ENCODE results near the gene ZNF331. TPM values are rescaled to one million over a fixed set of nuclear protein-coding genes. Genes with fewer than 3 reads are reported as not detected.

The ZNF331 gene
- polyA plus RNA-seq, 1 donor = 13.1 TPM

- DNase-seq (ENCODE audit: low read depth) = no peak
Observed at GRCh38 chr19:53571339-53571738, 33.4 kb downstream of the ZNF331 start.

GRCh38 chr19:53576941-53577653, 39.2 kb downstream of the ZNF331 start:
- DNase-seq (ENCODE audit: low read depth) = no peak

GRCh38 chr19:53577968-53578367, 40.0 kb downstream of the ZNF331 start:
- DNase-seq (ENCODE audit: low read depth) = no peak

- no peak for DNase-seq (ENCODE audit: low read depth)
Observed at GRCh38 chr19:53579518-53579917, 41.6 kb downstream of the ZNF331 start.

- DNase-seq (ENCODE audit: low read depth) = no peak
Observed at GRCh38 chr19:53580871-53581835, 43.2 kb downstream of the ZNF331 start.

- no peak for DNase-seq (ENCODE audit: low read depth)
Observed at GRCh38 chr19:53581871-53582279, 43.9 kb downstream of the ZNF331 start.

GRCh38 chr19:53583181-53583580, 45.2 kb downstream of the ZNF331 start:
- DNase-seq (ENCODE audit: low read depth) = no peak

GRCh38 chr19:53586277-53586691, 48.3 kb downstream of the ZNF331 start:
- no peak for DNase-seq (ENCODE audit: low read depth)

- DNase-seq (ENCODE audit: low read depth) = no peak
Observed at GRCh38 chr19:53594811-53595509, 57.0 kb downstream of the ZNF331 start.

- DNase-seq (ENCODE audit: low read depth) = no peak
Observed at GRCh38 chr19:53595510-53595867, 57.5 kb downstream of the ZNF331 start.

- no peak for DNase-seq (ENCODE audit: low read depth)
Observed at GRCh38 chr19:53596056-53596455, 58.1 kb downstream of the ZNF331 start.

GRCh38 chr19:53597023-53597422, 59.1 kb downstream of the ZNF331 start:
- DNase-seq (ENCODE audit: low read depth) = no peak

- DNase-seq (ENCODE audit: low read depth) = no peak
Observed at GRCh38 chr19:53598361-53598760, 60.4 kb downstream of the ZNF331 start.

- no peak for DNase-seq (ENCODE audit: low read depth)
Observed at GRCh38 chr19:53600217-53600616, 62.3 kb downstream of the ZNF331 start.

- no peak for DNase-seq (ENCODE audit: low read depth)
Observed at GRCh38 chr19:53606031-53606430, 68.1 kb downstream of the ZNF331 start.

GRCh38 chr19:53608381-53608780, 70.4 kb downstream of the ZNF331 start:
- DNase-seq (ENCODE audit: low read depth) = no peak

GRCh38 chr19:53612762-53613526, 75.0 kb downstream of the ZNF331 start:
- no peak for DNase-seq (ENCODE audit: low read depth)

- DNase-seq (ENCODE audit: low read depth) = no peak
Observed at GRCh38 chr19:53621885-53622740, 84.2 kb downstream of the ZNF331 start.

GRCh38 chr19:53624771-53625545, 87.0 kb downstream of the ZNF331 start:
- no peak for DNase-seq (ENCODE audit: low read depth)

GRCh38 chr19:53626486-53626885, 88.5 kb downstream of the ZNF331 start:
- DNase-seq (ENCODE audit: low read depth) = no peak
